GM18873 (cell line): Measurements from ENCODE around the gene CELF4.

ENCODE experiments used
- ATAC-seq: cut with Tn5 transposase; IDR thresholded peaks from one replicate; pipeline ENCODE4 v1.9.1; 2021; ENCODE audit warnings: mild to moderate bottlenecking, moderate library complexity, moderate number of reproducible peaks; ENCODE audit not compliant: unreplicated experiment, low FRiP score

Gene CELF4

DNA sequence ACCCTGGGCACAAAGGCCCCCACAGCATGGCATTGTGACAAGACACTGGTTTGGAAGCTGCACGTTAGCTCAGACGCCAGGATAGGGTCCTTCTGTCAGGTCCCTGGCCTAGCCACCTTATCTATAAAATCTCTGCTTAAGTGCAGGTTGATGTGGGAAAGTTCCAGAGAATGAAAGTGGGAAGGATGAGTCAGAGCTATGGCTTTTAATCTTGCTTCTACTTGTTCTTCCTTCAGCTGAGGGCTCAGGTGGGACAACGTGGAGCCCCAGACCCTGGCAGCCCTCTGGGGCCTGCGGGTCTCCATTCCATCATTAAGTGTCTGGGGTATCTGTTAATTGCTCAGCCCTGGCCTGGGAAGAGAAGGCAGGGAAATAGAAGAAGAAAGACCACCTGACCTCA is 64.5 kb downstream of the CELF4 start:
- no peak for ATAC-seq

DNA sequence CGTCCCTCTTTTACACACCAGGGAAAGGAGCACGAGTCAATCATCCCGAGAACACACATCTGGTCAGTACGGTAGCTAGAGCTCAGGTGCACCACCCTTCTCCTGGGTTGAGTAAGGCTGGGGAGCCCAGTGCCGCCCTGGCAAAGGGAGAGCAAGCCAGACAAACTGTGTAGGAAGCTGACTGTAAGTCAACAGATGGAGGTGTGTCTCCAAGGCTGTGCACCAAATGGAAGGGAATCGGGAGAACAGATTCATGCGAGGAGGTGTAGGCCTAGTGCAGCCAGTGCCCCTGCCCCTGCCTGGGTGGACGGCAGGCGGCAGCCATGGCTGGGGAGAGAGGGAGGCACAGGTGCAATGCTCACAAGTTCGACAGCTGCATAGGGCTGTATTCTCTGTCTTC is 65.7 kb downstream of the CELF4 start:
- ATAC-seq = no peak

DNA sequence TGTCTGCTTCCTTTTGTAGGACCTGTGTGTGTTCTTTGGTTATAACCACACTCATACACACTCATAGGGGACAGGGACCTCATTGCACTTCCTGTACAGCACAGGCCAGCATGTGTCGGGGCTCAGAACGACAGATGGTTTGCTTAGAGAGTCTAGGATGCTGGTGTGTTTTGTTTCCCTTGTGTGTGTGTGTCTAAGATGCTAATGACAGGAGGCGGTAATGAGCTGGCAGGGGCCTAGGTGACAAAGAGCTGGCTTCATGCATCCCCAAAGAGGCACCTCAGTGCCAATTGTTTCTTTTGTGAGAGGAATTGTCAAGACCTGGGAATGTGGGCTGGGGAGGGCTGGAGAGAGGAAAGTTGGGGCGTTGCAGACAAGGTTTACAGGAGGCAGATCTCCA is 66.6 kb downstream of the CELF4 start:
- no peak for ATAC-seq

DNA sequence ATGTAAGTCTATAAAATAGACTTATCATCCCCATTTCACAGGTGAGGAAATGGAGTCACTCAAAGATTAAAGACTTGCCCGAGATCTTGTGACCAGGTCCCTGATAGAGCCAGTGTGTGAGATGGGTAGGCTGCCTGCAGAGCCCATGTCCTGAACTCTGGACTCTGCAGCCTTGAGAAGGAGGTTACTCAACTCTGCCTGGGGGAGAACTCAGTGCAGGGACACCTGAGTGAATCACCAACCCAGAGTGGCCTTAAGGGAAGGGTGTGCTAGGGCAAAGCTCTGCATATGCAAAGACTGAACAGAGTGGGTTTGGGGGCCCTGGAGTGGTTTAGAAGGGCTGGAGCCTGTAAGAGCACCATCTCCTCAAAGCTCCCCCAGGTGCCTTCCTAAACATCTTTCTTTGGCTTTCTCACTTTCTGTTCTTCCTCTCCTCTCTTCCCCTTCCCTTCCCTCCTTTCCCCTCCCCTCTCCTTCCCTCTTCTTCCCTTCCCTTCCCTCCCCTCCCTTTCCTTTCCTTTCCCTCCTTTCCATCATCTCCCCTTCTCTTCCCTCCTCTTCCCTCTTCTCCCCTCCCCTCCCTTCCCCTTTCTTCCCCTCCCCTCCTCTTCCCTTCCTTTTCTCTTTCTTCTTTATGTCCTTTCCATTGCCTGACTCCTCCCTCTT is 67.6 kb downstream of the CELF4 start:
- ATAC-seq = no peak

DNA sequence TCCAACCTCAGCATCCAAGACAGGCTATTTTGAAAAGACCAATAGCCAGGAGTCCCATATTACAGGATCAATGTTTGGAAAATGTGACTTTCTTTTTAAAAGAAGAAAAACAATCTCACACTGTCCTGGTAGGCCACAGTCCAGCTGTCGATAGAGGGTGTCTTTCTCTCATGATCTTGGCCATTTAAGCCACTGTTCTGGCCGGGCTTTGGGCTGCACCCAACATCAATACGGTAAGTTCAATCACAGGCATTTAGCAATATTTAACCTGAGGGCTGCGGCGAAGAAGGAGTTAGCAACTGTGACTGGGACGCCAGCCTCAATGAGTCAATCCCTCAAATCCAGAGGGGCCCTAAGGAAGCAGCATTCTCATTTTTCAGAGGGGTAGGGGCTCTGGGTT is 69.0 kb downstream of the CELF4 start:
- ATAC-seq = no peak

DNA sequence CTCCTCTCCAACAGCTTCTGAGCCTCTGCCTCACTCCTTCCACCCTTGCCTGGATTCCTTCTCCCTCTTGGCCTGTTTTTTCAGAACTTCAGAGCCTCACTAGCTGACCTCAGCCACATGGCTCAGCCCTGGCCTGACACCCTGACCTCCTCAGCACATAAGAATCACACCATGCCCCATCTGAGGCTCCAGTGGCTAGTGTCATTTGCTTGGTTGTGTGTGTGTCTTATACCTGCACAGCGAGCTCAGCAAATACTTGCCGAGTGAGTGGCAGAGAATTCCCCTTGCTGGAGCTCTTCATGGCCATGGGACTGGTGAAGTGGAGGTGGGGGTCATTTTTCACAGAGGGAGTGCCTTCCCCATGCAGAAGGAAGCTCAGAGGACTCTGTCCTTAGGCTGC is 70.2 kb downstream of the CELF4 start:
- ATAC-seq = no peak

DNA sequence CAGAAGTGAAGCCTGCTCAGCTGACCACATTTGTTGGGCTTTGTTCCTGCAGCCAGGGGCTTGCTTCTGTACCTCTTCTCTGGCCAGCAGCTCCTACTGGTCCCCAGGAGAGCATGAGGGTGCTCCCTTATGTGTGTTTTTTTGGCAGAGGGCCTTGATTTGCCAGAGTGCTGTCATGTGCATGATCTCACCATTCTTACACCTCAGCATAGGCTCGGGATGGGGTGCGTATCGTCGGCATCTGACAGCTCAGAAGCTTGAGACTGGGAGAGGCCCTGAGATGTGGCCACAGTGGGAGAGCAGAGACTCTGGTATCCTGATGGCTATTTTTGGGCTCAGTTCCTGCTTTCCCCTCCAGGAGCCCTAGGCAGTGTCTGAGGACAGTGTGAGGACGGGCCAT is 71.2 kb downstream of the CELF4 start:
- ATAC-seq = no peak

DNA sequence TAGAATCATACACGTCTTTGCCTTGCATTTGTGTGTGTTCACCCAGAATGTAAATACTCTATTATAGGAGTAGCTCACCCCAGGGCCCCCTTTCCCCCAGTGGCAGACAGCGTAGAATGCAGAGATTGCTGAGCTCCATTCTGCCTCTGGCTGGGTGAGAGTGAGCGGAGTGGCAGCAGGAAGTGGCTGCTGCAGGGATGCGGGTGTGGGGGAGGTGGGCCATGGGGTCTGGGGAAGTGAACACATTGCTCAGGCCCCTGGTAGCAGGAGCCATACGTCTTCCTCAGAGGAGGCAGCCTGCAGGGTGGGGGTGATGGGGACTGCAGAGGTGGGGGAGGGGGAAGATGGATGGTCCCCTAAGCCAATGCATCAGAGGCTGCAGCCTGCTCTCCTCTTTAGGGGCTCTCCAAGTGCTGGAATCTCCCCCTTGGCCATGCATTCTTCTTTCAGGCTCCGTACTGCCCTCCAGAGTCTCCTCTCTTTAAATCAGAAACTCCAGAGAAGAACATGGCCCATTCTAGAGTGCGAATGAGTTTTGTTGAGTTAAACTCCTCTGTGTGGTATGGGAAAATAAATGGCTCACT is 72.2 kb downstream of the CELF4 start:
- no peak for ATAC-seq

DNA sequence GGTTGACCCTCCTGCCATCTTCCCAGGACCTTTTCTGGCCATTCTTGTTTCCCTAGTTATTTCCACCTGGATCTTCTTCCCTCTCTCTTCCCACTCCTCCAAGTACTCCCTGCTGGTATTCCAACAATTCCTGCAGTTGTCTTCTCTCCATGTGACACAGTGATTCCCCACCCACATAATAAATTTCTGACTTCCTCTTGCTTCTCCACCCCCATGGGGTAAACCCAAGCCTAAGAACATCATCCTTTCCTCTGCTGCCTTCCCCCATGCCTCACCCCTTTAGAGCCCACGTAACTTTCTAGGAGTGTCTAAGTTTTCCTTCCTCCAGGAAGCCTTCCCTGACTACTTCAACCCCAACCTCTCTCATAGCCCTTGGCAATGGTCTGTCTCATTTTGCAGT is 72.6 kb downstream of the CELF4 start:
- ATAC-seq = no peak

DNA sequence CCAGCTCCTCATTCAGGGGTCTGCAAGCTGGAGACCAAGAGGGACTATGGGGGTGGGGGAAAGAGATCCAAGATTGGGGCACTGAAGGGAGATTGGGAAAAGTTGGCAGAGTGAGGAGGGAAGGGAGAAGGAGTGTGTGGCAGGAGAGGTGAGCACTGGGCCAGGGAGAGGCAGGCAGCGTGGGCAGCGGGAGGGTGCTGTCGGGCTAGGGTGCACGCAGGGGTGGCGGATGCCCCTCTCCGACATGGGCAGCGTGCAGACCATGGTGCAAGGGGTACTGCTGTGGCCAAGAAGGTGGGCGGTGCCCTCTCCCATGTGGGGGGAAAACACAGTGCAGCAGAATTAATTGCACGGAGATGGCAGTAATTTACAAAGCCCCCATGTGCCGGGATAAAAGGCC is 74.1 kb downstream of the CELF4 start:
- no peak for ATAC-seq

DNA sequence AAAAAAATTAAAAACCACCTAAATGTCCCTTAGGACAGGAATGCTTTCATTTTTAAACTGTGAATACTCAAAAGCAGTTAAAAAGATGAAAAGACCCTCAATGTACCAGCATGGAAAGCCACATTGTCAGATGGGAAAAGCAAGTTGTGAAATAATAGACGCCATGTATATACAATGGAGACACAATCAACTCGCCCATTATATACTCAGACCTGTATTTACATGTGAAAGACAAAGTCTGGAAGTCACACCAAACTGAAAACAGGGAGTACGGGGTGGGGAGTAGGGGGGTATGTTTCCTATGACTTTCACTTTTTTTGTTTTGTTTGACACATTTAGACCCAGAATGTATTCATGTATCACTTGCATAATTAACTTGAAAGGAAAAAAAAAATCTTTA is 75.6 kb downstream of the CELF4 start:
- no peak for ATAC-seq

DNA sequence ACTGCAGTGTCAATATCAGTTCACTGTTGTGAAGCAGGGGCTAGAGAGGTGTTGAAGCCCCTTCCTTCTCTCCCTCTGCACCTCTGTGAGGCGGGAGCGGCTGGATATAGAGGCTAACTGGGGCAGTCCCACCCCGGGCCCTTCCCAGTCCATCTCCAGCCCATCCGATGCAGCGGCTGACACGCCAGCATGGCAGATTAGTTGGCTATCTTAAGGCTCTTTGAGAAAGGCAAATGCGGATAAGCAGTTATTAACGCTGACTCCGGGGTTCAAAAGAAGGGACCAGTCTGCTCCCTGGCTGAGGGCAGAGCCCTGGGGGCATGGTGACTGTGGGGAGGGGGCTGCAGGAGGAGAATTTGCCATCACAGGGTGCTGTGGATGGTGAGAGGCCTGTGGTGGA is 76.6 kb downstream of the CELF4 start:
- no peak for ATAC-seq

DNA sequence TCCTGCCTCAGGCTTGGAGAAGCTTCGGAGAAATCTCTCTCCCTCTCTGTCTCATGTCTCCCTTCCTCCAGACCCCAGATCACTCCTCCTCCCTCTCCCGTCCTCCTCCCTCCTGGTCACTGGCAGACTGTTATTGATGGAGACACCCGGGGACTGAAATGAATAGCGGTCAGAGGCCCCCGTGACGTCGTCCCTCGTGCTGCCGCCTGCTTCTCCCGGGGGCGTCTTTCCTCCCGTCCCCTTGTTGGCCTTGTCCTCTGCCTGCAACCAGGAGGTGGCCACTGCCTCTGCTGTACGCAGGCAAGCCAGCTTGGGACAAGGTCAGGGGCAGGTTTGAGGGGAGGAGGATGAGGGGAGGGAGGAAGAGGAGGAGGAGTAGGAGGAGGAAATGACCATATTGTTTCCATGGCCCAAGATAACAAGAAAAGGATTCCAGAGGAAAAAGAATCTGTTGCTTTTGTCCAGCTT is 78.2 kb downstream of the CELF4 start:
- ATAC-seq = no peak

DNA sequence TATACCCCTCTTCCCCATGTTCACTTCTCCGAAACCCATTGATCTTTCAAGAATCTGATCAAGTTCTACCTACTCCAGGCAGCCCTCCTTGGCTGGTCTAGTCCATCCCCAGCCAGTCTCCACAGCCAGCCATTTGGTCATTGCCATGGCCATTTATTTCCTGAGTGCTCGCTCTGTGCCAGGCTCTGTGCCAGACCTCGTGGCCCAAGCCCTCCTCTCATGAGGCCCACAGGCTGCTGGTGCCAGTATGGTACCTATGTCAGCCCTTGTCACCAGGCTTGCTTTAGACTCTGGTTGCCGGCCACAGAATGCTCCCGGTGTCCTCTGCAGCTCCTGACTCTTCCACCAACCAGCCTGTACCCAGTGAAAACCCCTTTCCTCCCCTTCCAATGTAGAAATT is 78.8 kb downstream of the CELF4 start:
- ATAC-seq = no peak

DNA sequence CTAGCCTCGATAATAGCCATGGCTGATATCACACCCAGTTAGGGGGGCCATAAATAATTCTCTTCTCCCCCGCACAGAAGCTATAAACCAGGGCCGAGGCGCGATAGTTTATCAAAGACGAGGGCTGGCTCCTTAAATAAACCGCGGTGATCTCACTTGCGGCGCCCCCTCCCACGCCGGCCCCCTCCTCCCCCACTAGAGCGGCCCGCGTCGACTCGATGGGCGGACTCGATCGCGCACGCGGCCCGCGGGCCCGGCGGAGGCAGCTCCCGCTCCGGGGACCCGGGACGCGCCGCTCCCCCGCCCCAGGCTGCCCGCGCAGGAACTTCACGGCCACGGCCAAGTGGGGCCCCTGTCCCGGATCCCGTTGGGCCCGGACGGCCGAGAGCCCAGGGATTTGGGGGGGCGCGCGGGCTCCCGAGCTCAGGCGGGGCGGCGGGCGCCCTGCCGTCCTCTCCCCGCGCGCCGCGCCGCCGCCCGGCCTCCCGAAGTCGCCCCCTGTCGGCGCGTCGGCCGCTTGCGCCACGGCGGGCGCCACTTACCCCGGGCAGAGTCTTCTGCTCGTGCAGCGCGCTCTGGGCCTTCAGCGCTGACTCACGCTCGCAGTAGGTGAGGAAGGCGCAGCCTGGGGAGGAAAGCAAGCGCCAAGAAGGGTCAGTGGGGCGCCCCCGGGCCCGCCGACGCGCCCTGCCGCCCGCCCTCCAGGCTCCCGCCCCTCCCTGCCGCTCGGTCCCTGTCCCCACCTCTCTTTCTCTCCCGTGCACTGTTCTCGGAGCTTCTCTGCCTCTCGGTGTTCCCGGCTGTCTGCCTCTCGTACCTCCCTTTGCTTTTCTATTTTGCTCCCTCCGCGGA is 80.4 kb downstream of the CELF4 start:
- no peak for ATAC-seq

DNA sequence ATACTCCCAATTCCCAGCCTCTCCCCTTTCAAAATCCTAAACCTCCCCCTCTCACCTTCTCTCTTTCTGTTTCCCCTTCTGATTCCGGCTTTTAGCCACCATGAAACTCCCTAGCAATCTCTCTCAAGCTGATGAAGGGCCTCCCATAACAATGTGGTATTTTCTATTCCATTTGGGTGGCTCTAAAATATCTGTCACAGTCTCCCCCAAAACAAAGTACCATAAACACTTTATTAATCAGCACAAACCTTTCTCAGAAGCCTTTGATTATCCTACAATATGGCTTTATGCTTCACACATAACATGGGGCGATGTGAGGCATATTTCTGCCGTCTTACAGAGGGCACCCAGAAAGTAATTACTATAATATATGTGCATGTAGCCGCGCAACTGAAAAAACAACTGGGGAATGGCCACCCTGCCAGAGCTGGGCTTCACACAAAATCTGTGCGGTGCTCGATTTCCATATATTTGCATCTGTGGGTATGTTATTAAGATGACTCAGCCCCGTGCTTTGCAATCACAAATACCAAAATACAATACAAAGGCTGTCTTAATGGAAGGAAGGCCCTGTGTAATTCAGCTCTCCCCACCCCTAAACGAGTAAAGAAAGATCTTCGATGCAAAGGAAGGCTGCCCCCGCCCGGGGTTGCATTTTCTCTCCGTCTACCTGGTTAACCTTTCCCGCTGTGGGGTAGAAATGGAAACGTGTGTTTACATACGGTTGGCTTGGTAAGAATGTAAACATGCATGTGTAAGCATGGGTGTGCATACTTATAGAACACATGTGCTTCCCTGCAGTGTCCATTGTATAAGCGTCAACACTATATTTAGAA is 81.4 kb downstream of the CELF4 start:
- ATAC-seq = no peak

DNA sequence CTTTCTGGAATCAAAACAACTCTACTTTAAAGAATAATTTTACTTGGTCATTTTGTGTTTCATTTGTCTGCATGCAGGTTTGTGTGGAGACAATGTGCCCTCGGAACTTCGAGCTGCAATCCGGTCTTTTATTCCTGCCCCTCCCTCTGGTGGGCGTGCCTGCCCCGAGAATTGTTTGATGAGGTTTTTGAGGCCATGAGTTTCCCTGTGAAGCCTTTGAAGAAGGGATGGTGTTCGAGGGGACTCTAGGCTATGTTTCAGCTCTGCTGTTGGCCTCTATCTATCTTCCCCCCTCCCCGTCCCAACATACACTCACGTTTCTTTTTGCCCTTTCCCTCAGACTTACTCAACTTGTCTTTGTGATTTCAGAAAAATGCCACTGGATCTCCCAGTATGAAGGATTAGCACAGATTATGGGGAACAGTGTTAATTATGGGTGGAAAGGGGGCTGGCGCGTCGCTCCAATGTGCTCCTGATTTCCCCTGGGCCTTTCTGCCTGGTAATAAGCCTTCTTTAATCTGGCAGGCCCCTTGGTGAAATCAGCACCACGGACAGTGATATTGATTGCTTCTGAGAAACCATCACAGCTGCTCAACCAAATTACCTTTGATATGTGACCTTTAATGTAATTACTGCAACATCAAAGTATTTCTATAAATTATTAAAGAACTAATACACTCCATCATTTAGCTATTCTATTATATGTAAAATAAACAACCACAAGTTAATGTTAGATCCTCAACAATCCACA is 82.2 kb downstream of the CELF4 start:
- ATAC-seq = no peak

DNA sequence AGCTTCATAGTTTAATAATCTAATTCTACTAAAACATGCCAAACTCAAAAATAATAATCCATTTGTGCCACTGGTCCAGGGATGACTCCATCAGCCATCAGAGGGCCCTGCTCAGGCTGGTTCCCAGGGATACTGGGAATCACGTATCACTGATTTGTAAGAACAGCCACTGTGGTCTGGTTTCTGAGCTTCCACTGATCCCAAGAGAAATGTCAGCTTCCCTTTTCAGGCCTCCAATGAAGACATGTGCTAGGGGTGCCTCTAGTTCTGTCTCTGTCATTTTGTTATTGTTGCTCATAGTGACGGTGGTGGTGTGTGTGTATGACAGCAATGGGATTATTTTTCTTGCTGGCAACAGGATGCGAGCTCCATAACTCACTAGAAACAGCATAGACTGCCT is 83.2 kb downstream of the CELF4 start:
- ATAC-seq = no peak

DNA sequence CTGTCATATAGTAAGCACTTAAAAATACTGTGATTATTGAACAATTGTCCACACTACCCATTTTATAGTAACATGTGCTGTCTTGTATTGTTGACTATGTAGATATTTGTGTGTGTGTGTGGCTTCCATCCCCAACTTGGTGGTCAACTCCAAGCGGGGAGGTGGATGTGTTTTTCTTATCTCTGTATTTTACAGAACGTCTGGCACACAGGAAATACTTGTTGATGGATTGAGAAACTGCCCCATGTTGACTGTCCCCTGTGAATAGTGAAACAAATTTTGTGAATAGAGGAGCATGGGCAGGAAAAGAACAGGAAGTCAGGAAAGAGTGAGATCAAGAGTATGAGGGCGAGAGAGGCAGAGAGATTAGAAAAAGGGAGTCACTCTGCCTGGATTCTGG is 83.6 kb downstream of the CELF4 start:
- ATAC-seq = no peak

DNA sequence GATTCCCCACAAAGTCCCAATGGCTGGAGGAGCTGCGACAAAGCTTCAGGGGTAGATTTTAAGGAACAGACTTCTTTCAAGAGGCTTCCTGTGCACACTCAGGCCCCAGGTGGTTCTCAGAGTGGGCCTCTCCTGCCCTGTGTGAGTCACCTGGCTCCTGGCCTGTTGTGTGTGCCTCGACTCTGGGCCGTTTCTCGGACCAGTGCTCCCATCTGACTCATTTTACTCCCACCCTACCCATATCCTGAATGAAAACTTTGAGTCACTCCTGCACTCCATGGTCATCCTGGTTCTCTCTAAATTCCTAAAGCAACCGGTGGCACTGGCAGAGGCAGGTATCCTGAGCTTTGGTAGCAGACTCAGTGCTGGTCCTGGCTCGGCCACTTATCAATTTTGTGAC is 84.1 kb downstream of the CELF4 start:
- no peak for ATAC-seq
